K562 (cell line): Measurements from ENCODE around the gene VSIG4. TPM values are rescaled to one million over a fixed set of nuclear protein-coding genes. Genes with fewer than 3 reads are reported as not detected.

Source experiments
- ATF6 ChIP-seq: sonication (generic); formaldehyde crosslinking; IDR thresholded peaks from 2 replicates; pipeline ENCODE4 v1.4.0; 2020; ENCODE audit warnings: mild to moderate bottlenecking, missing genetic modification reagents
- BMI1 ChIP-seq: fragments of 150-350 bp; IDR thresholded peaks from 2 replicates; pipeline ENCODE4 v1.6.1; 2014; ENCODE audit warnings: low read length
- ETV6 ChIP-seq, 3 experiments: fragments of 150-350 bp in 1 of 3; sonication (generic) in 1 of 3; formaldehyde crosslinking in 1 of 3; IDR thresholded peaks; 2 replicates each; pipeline versions ENCODE4 v1.6.1 to v1.8.0; 2014 to 2022; ENCODE audit warnings: borderline replicate concordance in 2 of 3, low read depth in 2 of 3, antibody characterized with exemption in 1 of 3, low read length in 1 of 3, mild to moderate bottlenecking in 1 of 3, missing genetic modification reagents in 1 of 3
- MGA ChIP-seq: fragments of 450-650 bp; IDR thresholded peaks from 2 replicates; pipeline ENCODE4 v1.6.1; 2016; ENCODE audit warnings: mild to moderate bottlenecking, moderate library complexity
- NR1H2 ChIP-seq: sonication (generic); formaldehyde crosslinking; IDR thresholded peaks from 2 replicates; pipeline ENCODE4 v1.4.0; 2020; ENCODE audit warnings: mild to moderate bottlenecking, missing genetic modification reagents
- TRIM24 ChIP-seq, 2 experiments: fragments of 450-650 bp; IDR thresholded peaks; 2 replicates each; pipeline ENCODE4 v1.6.1; 2016
- TSHZ1 ChIP-seq: fragments of 250-450 bp; sonication (Bioruptor Pico); IDR thresholded peaks from 2 replicates; pipeline ENCODE4 v1.4.0; 2020; ENCODE audit warnings: mild to moderate bottlenecking, moderate library complexity
- ZNF347 ChIP-seq: fragments of 450-650 bp; formaldehyde crosslinking; IDR thresholded peaks from 2 replicates; pipeline ENCODE4 v1.4.0; 2020; ENCODE audit warnings: low read depth, mild to moderate bottlenecking, moderate library complexity
- polyA plus RNA-seq, 8 experiments: library from polyadenylated mRNA; depleted of rRNA in 4 of 8; stranded (reverse) in 5 of 8; unstranded in 3 of 8; fragments of >200 nt; fragmentation: Nextera tagmentation in 2 of 8; fragmentation: Illumina TruSeq in 1 of 8; extraction: Ambion mirVana in 2 of 8; extraction: Trizol in 1 of 8; gene quantifications; 2 replicates each; pipeline versions ENCODE4 v1.2.1 to v1.2.3, GENCODE V29; 2011 to 2014; ENCODE audit warnings: inconsistent platforms in 1 of 8, missing spikeins in 1 of 8
- total RNA-seq, 7 experiments: library from RNA; depleted of rRNA in 6 of 7; stranded (reverse); fragments of >200 nt in 6 of 7; fragmentation: Illumina TruSeq in 2 of 7; extraction: Trizol in 2 of 7; gene quantifications; 2 replicates each; pipeline versions ENCODE4 v1.2.1 to v1.2.3, GENCODE V29; 2011 to 2021; ENCODE audit warnings: low replicate concordance in 1 of 7

Gene VSIG4
- total and polyA plus RNA-seq, 9 of the 15 experiments (the other 6 are each of a cell fraction or from before 2014, with no cell fraction given): 0.22 to 1.6 (median 0.46) TPM; not detected in 1

GRCh38 chrX:66030505-66031317, 9.2 kb downstream of the VSIG4 start (continued):
- TF ChIP-seq MGA: no peak
- peak; percentile 20; the same call in 1 of the 2 replicates for TF ChIP-seq ATF6 (CRISPR knock-in tag)
- TF ChIP-seq ZNF347: no peak
- TF ChIP-seq ETV6 (IDR thresholded peaks at IDR 0.05; ENCODE audit: borderline replicate concordance in 1 of 2, low read depth in 2 of 2, low read length in 1 of 2): peak in 1 of 2 experiments; percentile 75; a peak in 1 of 4 replicates
- no peak for TF ChIP-seq ETV6 (CRISPR knock-in tag; IDR thresholded peaks at IDR 0.05; ENCODE audit: borderline replicate concordance)
- no peak for TF ChIP-seq BMI1
- no peak for TF ChIP-seq NR1H2 (CRISPR knock-in tag)
- peak; percentile 61 to 77; a peak in 3 of 4 replicates for TF ChIP-seq TRIM24 (IDR thresholded peaks at IDR 0.05)
- no peak for TF ChIP-seq TSHZ1
